Hepatocyte (in vitro differentiated cells): ENCODE results near the gene NHLRC1. TPM values are rescaled to one million over a fixed set of nuclear protein-coding genes. Genes with fewer than 3 reads are reported as not detected.

ENCODE experiments used
- DNase-seq: peaks from one replicate; pipeline ENCODE4 v3.0.0-alpha.2; 2016; ENCODE audit warnings: low spot score
- H2AFZ ChIP-seq: fragments of 200-600 bp; sonication (generic); 2 replicates; pipeline ENCODE4 v1.6.0; 2016; ENCODE audit warnings: antibody characterized with exemption, mild to moderate bottlenecking
- H3K27ac ChIP-seq: fragments of 200-600 bp; sonication (generic); 2 replicates; pipeline ENCODE4 v1.5.1; 2016; ENCODE audit warnings: mild to moderate bottlenecking
- H3K27me3 ChIP-seq: fragments of 200-600 bp; sonication (generic); 2 replicates; pipeline ENCODE4 v1.6.1; 2016
- H3K36me3 ChIP-seq: fragments of 200-600 bp; sonication (generic); replicated peaks from 2 replicates; pipeline ENCODE4 v1.5.1; 2016; ENCODE audit warnings: low read depth; ENCODE audit not compliant: insufficient read depth
- H3K4me1 ChIP-seq: fragments of 200-600 bp; sonication (generic); 2 replicates; pipeline ENCODE4 v1.5.1; 2016; ENCODE audit warnings: mild to moderate bottlenecking, moderate library complexity; ENCODE audit not compliant: insufficient read depth
- H3K4me2 ChIP-seq: fragments of 200-600 bp; sonication (generic); 2 replicates; pipeline ENCODE4 v1.6.0; 2016
- H3K4me3 ChIP-seq: fragments of 200-600 bp; sonication (generic); 2 replicates; pipeline ENCODE4 v1.5.1; 2016; ENCODE audit warnings: mild to moderate bottlenecking
- H3K79me2 ChIP-seq: fragments of 200-600 bp; sonication (generic); 2 replicates; pipeline ENCODE4 v1.6.0; 2017; ENCODE audit warnings: mild to moderate bottlenecking
- H3K9me2 ChIP-seq: fragments of 200-600 bp; sonication (generic); replicated peaks from 2 replicates; pipeline ENCODE4 v1.6.0; 2017; ENCODE audit warnings: mild to moderate bottlenecking; ENCODE audit not compliant: insufficient read depth
- H3K9me3 ChIP-seq: fragments of 200-600 bp; sonication (generic); 2 replicates; pipeline ENCODE4 v1.5.1; 2016; ENCODE audit warnings: low read depth, mild to moderate bottlenecking
- H4K20me1 ChIP-seq: fragments of 200-600 bp; sonication (generic); 2 replicates; pipeline ENCODE4 v1.6.0; 2016; ENCODE audit warnings: mild to moderate bottlenecking; ENCODE audit not compliant: insufficient read depth, poor library complexity, severe bottlenecking
- EZH2 ChIP-seq: fragments of 200-600 bp; sonication (generic); IDR thresholded peaks from 2 replicates; pipeline ENCODE4 v1.6.1; 2016; ENCODE audit warnings: antibody characterized with exemption, mild to moderate bottlenecking, borderline replicate concordance
- EZH2phosphoT487 ChIP-seq: fragments of 200-600 bp; sonication (generic); IDR thresholded peaks from one replicate; pipeline ENCODE4 v1.6.1; 2018; ENCODE audit warnings: antibody characterized with exemption, mild to moderate bottlenecking, low read depth, moderate library complexity; ENCODE audit not compliant: unreplicated experiment, severe bottlenecking
- WGBS: methylation state at CpG from one replicate; pipeline ENCODE4 v1.1.6; 2016; ENCODE audit warnings: low lambda C conversion rate; ENCODE audit errors: missing lambda C conversion rate; 5-methylcytosine and 5-hydroxymethylcytosine counted together
- polyA plus RNA-seq: library from polyadenylated mRNA; unstranded; fragments of >200 nt; fragmentation: Nextera tagmentation; extraction: Ambion mirVana; gene quantifications from 2 replicates; pipeline ENCODE4 v1.2.1, GENCODE V29; 2016
- total RNA-seq: library from RNA; depleted of rRNA; stranded (reverse); fragments of >200 nt; gene quantifications from 2 replicates; pipeline ENCODE4 v1.2.3, GENCODE V29; 2014
- TF ChIP-seq, protein P1 (sequence below): fragments of 200-600 bp; sonication (generic); IDR thresholded peaks from 2 replicates; pipeline ENCODE4 v1.5.1; 2016; ENCODE audit warnings: antibody characterized with exemption, mild to moderate bottlenecking; ENCODE audit not compliant: poor library complexity

The NHLRC1 gene
- total and polyA plus RNA-seq, 2 experiments from 2014 or later: 1.5 to 1.6 TPM

DNA sequence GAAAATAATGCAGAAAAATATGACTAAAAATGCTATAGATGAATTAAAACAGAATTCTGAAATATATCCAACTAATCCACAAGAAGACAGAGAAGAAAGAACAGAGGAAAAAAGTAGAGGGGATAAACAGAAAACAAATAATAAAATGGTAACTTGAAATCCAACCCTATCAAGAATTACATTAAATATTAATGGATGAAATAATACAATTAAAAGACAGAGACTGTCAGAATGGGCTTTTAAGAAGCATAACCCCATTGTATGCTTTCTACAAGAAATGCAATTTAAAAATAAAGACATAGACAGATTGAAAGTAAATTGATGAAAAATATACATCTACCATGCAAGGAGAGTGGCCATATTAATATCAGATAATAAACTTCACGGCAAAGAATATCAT lies 15.4 kb downstream of the NHLRC1 start:
- H3K36me3 ChIP-seq: no peaks in the 10 kb centered on the region
- no peak overlapping the region for H3K4me3 ChIP-seq
- H3K79me2 ChIP-seq: no peaks in the 10 kb centered on the region
- WGBS: 89% methylated on average over 1 of the region's 1 CpG
- H2AFZ ChIP-seq: no peak overlapping the region
- DNase-seq: no peak
- no peaks in the 10 kb centered on the region for H3K4me1 ChIP-seq
- no peak overlapping the region for H3K4me2 ChIP-seq
- TF ChIP-seq EZH2phosphoT487: no peak
- TF ChIP-seq EZH2: no peak
- TF ChIP-seq, protein P1, sequence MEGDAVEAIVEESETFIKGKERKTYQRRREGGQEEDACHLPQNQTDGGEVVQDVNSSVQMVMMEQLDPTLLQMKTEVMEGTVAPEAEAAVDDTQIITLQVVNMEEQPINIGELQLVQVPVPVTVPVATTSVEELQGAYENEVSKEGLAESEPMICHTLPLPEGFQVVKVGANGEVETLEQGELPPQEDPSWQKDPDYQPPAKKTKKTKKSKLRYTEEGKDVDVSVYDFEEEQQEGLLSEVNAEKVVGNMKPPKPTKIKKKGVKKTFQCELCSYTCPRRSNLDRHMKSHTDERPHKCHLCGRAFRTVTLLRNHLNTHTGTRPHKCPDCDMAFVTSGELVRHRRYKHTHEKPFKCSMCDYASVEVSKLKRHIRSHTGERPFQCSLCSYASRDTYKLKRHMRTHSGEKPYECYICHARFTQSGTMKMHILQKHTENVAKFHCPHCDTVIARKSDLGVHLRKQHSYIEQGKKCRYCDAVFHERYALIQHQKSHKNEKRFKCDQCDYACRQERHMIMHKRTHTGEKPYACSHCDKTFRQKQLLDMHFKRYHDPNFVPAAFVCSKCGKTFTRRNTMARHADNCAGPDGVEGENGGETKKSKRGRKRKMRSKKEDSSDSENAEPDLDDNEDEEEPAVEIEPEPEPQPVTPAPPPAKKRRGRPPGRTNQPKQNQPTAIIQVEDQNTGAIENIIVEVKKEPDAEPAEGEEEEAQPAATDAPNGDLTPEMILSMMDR: no peak
- no peaks in the 10 kb centered on the region for H3K27me3 ChIP-seq
- no peaks in the 10 kb centered on the region for H3K9me3 ChIP-seq
- H4K20me1 ChIP-seq: no peaks in the 10 kb centered on the region
- H3K27ac ChIP-seq: no peak overlapping the region
- H3K9me2 ChIP-seq: no peaks in the 10 kb centered on the region

- H3K4me3 ChIP-seq: no peak overlapping the region
- H3K9me2 ChIP-seq: no peaks in the 10 kb centered on the region
- H3K79me2 ChIP-seq: no peaks in the 10 kb centered on the region
- H3K36me3 ChIP-seq: no peaks in the 10 kb centered on the region
- TF ChIP-seq EZH2 (no peak), EZH2phosphoT487 (no peak)
- TF ChIP-seq, protein P1: no peak
- no peak overlapping the region for H2AFZ ChIP-seq
- WGBS: 97% methylated on average over 6 of the region's 6 CpGs
- no peak for DNase-seq
- H3K27me3 ChIP-seq: no peaks in the 10 kb centered on the region
- H3K27ac ChIP-seq: no peak overlapping the region
- no peaks in the 10 kb centered on the region for H3K9me3 ChIP-seq
- H3K4me2 ChIP-seq: no peak overlapping the region
- H3K4me1 ChIP-seq: no peaks in the 10 kb centered on the region
- no peaks in the 10 kb centered on the region for H4K20me1 ChIP-seq
Observed at GRCh38 chr6:18102783-18103509, 19.5 kb downstream of the NHLRC1 start.

GRCh38 chr6:18101873-18102272 lies 20.6 kb downstream of the NHLRC1 start:
- H3K27me3 ChIP-seq: no peaks in the 10 kb centered on the region
- H3K4me3 ChIP-seq: no peak overlapping the region
- no peak overlapping the region for H3K4me2 ChIP-seq
- H3K9me2 ChIP-seq: no peaks in the 10 kb centered on the region
- no peaks in the 10 kb centered on the region for H3K9me3 ChIP-seq
- WGBS: 87% methylated on average over 2 of the region's 2 CpGs
- no peak overlapping the region for H3K27ac ChIP-seq
- no peak overlapping the region for H2AFZ ChIP-seq
- no peaks in the 10 kb centered on the region for H3K4me1 ChIP-seq
- TF ChIP-seq EZH2 (no peak), EZH2phosphoT487 (no peak)
- TF ChIP-seq, protein P1: no peak
- DNase-seq: no peak
- no peaks in the 10 kb centered on the region for H4K20me1 ChIP-seq
- no peaks in the 10 kb centered on the region for H3K79me2 ChIP-seq
- no peaks in the 10 kb centered on the region for H3K36me3 ChIP-seq
